Loucy (cell line): ENCODE results near the gene EHMT2.
A peak's percentile ranks its signal among the peaks of the same experiment; 100 is the strongest.

Experiments used
- H2AFZ ChIP-seq: fragments of 200-600 bp; sonication (generic); 2 replicates; pipeline ENCODE4 v1.6.0; 2016; ENCODE audit warnings: antibody characterized with exemption, mild to moderate bottlenecking, low read length, moderate library complexity
- H3F3A ChIP-seq: fragments of 200-600 bp; 2 replicates; pipeline ENCODE4 v1.6.0; 2016; ENCODE audit warnings: antibody characterized with exemption, low read depth, mild to moderate bottlenecking
- H3K27me3 ChIP-seq: fragments of 200-600 bp; sonication (generic); 2 replicates; pipeline ENCODE4 v1.6.1; 2014; ENCODE audit warnings: low read length, mild to moderate bottlenecking; ENCODE audit not compliant: insufficient read depth, poor library complexity, severe bottlenecking
- H3K36me3 ChIP-seq: fragments of 200-600 bp; sonication (generic); 2 replicates; pipeline ENCODE4 v1.6.1; 2016; ENCODE audit warnings: low read length; ENCODE audit not compliant: insufficient read depth
- H3K4me1 ChIP-seq: fragments of 200-600 bp; sonication (generic); 2 replicates; pipeline ENCODE4 v1.5.1; 2014; ENCODE audit warnings: low read length, mild to moderate bottlenecking; ENCODE audit not compliant: insufficient read depth, poor library complexity, severe bottlenecking
- H3K4me2 ChIP-seq: fragments of 200-600 bp; sonication (generic); 2 replicates; pipeline ENCODE4 v1.6.0; 2014; ENCODE audit warnings: antibody characterized with exemption, low read length, low read depth, mild to moderate bottlenecking; ENCODE audit not compliant: poor library complexity, severe bottlenecking
- H3K4me3 ChIP-seq: fragments of 200-600 bp; sonication (generic); 2 replicates; pipeline ENCODE4 v1.5.1; 2014; ENCODE audit warnings: low read length, mild to moderate bottlenecking, mixed read lengths; ENCODE audit not compliant: poor library complexity, severe bottlenecking
- H3K79me2 ChIP-seq: fragments of 200-600 bp; sonication (generic); 2 replicates; pipeline ENCODE4 v1.6.1; 2014; ENCODE audit warnings: low read length; ENCODE audit not compliant: insufficient read depth
- H3K9ac ChIP-seq: fragments of 200-600 bp; sonication (generic); 2 replicates; pipeline ENCODE4 v1.6.0; 2014; ENCODE audit warnings: mild to moderate bottlenecking, low read depth, low read length, moderate library complexity; ENCODE audit not compliant: poor library complexity, severe bottlenecking
- H3K9me2 ChIP-seq: fragments of 200-600 bp; sonication (generic); replicated peaks from 2 replicates; pipeline ENCODE4 v1.6.1; 2016; ENCODE audit warnings: low read depth, low read length, mixed read lengths
- H3K9me3 ChIP-seq: fragments of 200-600 bp; sonication (generic); 2 replicates; pipeline ENCODE4 v1.6.1; 2014; ENCODE audit warnings: mild to moderate bottlenecking, antibody characterized with exemption, low read length, low read depth; ENCODE audit not compliant: insufficient read depth
- H4K20me1 ChIP-seq: fragments of 200-600 bp; sonication (generic); 2 replicates; pipeline ENCODE4 v1.6.0; 2014; ENCODE audit warnings: antibody characterized with exemption, low read length, mild to moderate bottlenecking; ENCODE audit not compliant: insufficient read depth, poor library complexity, severe bottlenecking
- CTCF ChIP-seq: fragments of 200-600 bp; sonication (generic); conservative IDR thresholded peaks from 2 replicates; pipeline ENCODE4 v1.5.1; 2014; ENCODE audit warnings: mild to moderate bottlenecking, antibody characterized with exemption, low read length
- EZH2phosphoT487 ChIP-seq: fragments of 200-600 bp; IDR thresholded peaks from 2 replicates; pipeline ENCODE4 v1.6.1; 2018; ENCODE audit warnings: antibody characterized with exemption, mild to moderate bottlenecking, moderate library complexity, borderline replicate concordance

EHMT2 gene

GRCh38 chr6:31874084-31874670, 23.3 kb downstream of the EHMT2 start:
- no peaks in the 10 kb centered on the region for H3K9me3 ChIP-seq
- no peaks in the 10 kb centered on the region for H3K36me3 ChIP-seq
- no peak overlapping the region for H2AFZ ChIP-seq
- no peak overlapping the region for H3K4me3 ChIP-seq
- H3K79me2 ChIP-seq = no peaks in the 10 kb centered on the region
- no peak for TF ChIP-seq CTCF
- no peak for TF ChIP-seq EZH2phosphoT487
- H3K9me2 ChIP-seq = no peaks in the 10 kb centered on the region
- H3K27me3 ChIP-seq = no peaks in the 10 kb centered on the region
- H3F3A ChIP-seq = 0 out of 2 replicates have a peak, but pooled peaks cover 5% of the 10 kb centered on the region
- H4K20me1 ChIP-seq = no peaks in the 10 kb centered on the region
- no peak overlapping the region for H3K9ac ChIP-seq
- H3K4me1 ChIP-seq = no peaks in the 10 kb centered on the region
- no peak overlapping the region for H3K4me2 ChIP-seq

- Histone ChIP-seq H3K9me3 (no peaks in the 10 kb centered on the region), H3K9me2 (no peaks in the 10 kb centered on the region), H3K9ac (no peak overlapping the region), H3K36me3 (no peaks in the 10 kb centered on the region), H4K20me1 (no peaks in the 10 kb centered on the region), H3K4me2 (no peak overlapping the region), H3K27me3 (no peaks in the 10 kb centered on the region), H3F3A (0 out of 2 replicates have a peak, but pooled peaks cover 5% of the 10 kb centered on the region), H3K4me3 (no peak overlapping the region), H3K79me2 (no peaks in the 10 kb centered on the region), H3K4me1 (no peaks in the 10 kb centered on the region), H2AFZ (no peak overlapping the region)
- TF ChIP-seq EZH2phosphoT487 (no peak), CTCF (no peak)
Measured at GRCh38 chr6:31871046-31871659, 26.3 kb downstream of the EHMT2 start.

GRCh38 chr6:31870385-31870921, 27.0 kb downstream of the EHMT2 start:
- H3K9me3 ChIP-seq = no peaks in the 10 kb centered on the region
- H2AFZ ChIP-seq = no peak overlapping the region
- H4K20me1 ChIP-seq = no peaks in the 10 kb centered on the region
- H3K9ac ChIP-seq = no peak overlapping the region
- no peaks in the 10 kb centered on the region for H3K4me1 ChIP-seq
- H3K4me2 ChIP-seq = no peak overlapping the region
- H3K27me3 ChIP-seq = no peaks in the 10 kb centered on the region
- H3F3A ChIP-seq = 0 out of 2 replicates have a peak, but pooled peaks cover 5% of the 10 kb centered on the region
- H3K36me3 ChIP-seq = no peaks in the 10 kb centered on the region
- no peak for TF ChIP-seq EZH2phosphoT487
- TF ChIP-seq CTCF = peak; percentile 46
- H3K9me2 ChIP-seq = no peaks in the 10 kb centered on the region
- no peak overlapping the region for H3K4me3 ChIP-seq
- no peaks in the 10 kb centered on the region for H3K79me2 ChIP-seq
